ENCODE measurements around the gene GPR132. TPM values are rescaled to one million over a fixed set of nuclear protein-coding genes. Genes with fewer than 3 reads are reported as not detected.

Gene GPR132
- total RNA-seq, 1 experiment from 2014 or later, result 1.4 TPM

DNA sequence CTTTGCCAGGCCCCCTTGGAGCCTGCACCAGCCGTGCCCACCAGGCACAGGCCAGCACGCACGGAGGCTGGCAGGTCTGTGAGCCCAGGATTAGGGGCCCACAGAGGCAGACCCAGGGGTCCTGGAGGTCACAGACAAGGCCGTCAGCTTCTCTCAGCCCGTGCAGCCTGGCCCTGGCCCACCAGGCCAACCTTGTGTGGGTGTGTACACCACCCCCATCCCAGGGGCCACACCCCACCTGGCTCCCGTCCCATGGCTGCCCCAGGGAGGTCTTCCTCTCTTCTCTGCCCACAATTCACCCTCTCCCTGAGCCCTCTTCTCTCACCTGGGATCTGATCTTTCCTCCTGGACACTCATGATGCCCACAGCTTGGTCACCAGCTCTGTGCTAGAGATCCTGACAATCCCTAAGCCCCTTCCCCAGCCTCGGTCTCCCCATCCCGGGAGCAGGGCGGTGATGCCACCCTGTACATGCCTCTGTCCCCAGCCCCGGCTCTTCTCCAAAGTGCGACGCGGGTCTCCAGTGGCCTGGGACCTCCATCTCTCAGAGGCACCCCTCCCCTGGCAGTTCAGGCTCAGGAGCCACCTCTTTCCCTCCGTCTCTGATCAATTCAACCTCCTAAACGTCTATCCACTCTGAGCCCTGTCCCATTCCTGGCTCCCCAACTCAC lies 31.1 kb upstream of the GPR132 start:
- CTCF ChIA-PET, result no interaction called here
- Mint-ChIP-seq H3K36me3 (ENCODE audit: insufficient read depth, unreplicated experiment) (peaks cover 30% of the 10 kb centered on the region), H3K9me3 (ENCODE audit: low read depth, unreplicated experiment) (peaks cover 3% of the 10 kb centered on the region), H3K4me1 (ENCODE audit: low read depth, unreplicated experiment) (peaks cover 13% of the 10 kb centered on the region), H3K27ac (ENCODE audit: unreplicated experiment) (no peak overlapping the region), H3K27me3 (ENCODE audit: unreplicated experiment) (peaks cover 25% of the 10 kb centered on the region), H3K4me3 (ENCODE audit: low read depth, unreplicated experiment) (no peak overlapping the region)
- no peak for DNase-seq
- TF ChIP-seq, protein P1, sequence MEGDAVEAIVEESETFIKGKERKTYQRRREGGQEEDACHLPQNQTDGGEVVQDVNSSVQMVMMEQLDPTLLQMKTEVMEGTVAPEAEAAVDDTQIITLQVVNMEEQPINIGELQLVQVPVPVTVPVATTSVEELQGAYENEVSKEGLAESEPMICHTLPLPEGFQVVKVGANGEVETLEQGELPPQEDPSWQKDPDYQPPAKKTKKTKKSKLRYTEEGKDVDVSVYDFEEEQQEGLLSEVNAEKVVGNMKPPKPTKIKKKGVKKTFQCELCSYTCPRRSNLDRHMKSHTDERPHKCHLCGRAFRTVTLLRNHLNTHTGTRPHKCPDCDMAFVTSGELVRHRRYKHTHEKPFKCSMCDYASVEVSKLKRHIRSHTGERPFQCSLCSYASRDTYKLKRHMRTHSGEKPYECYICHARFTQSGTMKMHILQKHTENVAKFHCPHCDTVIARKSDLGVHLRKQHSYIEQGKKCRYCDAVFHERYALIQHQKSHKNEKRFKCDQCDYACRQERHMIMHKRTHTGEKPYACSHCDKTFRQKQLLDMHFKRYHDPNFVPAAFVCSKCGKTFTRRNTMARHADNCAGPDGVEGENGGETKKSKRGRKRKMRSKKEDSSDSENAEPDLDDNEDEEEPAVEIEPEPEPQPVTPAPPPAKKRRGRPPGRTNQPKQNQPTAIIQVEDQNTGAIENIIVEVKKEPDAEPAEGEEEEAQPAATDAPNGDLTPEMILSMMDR (IDR thresholded peaks at IDR 0.05; ENCODE audit: unreplicated experiment), result no peak
- BruUV-seq (replicated peaks), result no TSS peak
- intact Hi-C loops (cut with micrococcal nuclease; ENCODE audit: unreplicated experiment), result loop anchor here (10.0 kb wide), 1 partner anchor 258 kb away; no protein-coding TSS in a partner anchor

DNA sequence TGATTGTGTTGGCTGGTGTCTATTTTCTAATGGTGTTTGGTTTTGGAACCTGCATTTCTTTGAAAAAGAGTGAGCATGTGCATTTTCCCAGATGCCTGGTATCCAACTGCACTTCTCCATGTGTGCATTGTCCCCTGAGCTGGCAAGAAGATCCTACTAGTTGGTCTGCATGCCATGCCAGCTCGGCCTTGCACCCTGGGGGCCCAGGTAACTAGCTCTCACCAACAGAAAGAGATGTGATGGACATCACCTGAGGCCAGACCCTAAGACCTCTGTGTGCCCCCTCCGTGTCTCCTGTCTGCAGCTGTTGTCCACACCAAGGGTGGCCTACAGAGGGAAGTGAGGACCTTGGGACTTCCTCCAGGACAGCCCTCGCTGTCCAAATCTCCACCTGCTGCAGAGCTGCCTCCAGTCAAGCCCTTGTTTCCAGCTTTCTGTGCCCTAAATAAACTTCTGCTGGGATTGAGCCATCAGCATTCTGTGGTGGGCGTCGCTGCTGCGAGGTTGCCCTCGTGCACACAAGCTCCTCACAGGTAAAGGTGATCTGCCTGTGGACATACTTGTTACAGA lies 30.1 kb upstream of the GPR132 start:
- Mint-ChIP-seq H3K4me1 (ENCODE audit: low read depth, unreplicated experiment) (peaks cover 18% of the 10 kb centered on the region), H3K27ac (ENCODE audit: unreplicated experiment) (no peak overlapping the region), H3K27me3 (ENCODE audit: unreplicated experiment) (peaks cover 25% of the 10 kb centered on the region), H3K36me3 (ENCODE audit: insufficient read depth, unreplicated experiment) (peaks cover 35% of the 10 kb centered on the region), H3K4me3 (ENCODE audit: low read depth, unreplicated experiment) (no peak overlapping the region), H3K9me3 (ENCODE audit: low read depth, unreplicated experiment) (peaks cover 3% of the 10 kb centered on the region)
- CTCF ChIA-PET, result no interaction called here
- TF ChIP-seq, protein P1 (IDR thresholded peaks at IDR 0.05; ENCODE audit: unreplicated experiment), result no peak
- DNase-seq, result no peak
- BruUV-seq (replicated peaks), result no TSS peak
- intact Hi-C loops (cut with micrococcal nuclease; ENCODE audit: unreplicated experiment), result loop anchor here (10.0 kb wide), 1 partner anchor 259 kb away; no protein-coding TSS in a partner anchor

DNA sequence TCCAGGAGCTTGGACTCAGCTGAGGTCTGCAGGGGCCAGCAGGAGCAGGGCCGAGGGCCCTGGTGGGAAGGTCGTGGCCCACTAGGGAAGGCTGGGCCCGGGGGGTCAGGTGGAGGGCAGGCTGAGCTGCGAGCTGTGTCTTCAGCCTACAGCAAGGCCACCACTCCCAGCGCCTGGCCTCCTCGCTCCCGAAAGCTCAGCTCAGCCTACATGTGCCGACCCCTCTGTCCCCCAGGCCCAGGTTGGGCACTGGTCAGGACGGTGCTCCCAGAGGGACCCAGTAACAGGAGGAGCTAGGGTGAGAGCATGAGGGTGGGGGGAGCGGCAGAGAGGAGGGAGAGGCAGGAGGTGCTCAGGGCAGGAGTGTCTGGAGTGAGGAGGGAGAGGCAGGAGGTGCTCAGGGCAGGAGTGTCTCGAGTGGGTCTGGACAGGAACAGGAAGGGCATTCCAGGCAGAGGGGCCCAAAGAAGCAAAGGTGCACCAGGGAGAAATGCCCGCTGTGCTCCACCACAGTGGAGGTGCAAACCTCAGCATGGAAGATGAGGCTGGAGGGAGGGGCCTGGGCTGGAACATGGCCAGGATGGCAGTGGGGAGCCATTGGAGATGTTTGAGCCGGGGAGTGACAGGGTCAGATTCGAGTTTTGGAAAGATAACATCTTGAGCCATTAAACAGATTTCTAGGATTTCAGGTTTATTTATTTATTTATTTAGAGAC lies 29.1 kb upstream of the GPR132 start:
- H3K36me3 Mint-ChIP-seq (ENCODE audit: insufficient read depth, unreplicated experiment), result peaks cover 35% of the 10 kb centered on the region
- no peak overlapping the region for H3K27ac Mint-ChIP-seq (ENCODE audit: unreplicated experiment)
- CTCF ChIA-PET, result no interaction called here
- peaks cover 16% of the 10 kb centered on the region for H3K27me3 Mint-ChIP-seq (ENCODE audit: unreplicated experiment)
- DNase-seq, result no peak
- intact Hi-C loops (cut with micrococcal nuclease; ENCODE audit: unreplicated experiment), result loop anchor here (5.0 to 10.0 kb wide), 3 partner anchors 73 to 260 kb away; partner anchors contain the start of gene JAG2
- peak overlapping the region; percentile 77 for H3K4me3 Mint-ChIP-seq (ENCODE audit: low read depth, unreplicated experiment)
- BruUV-seq (replicated peaks), result no TSS peak
- TF ChIP-seq, protein P1 (IDR thresholded peaks at IDR 0.05; ENCODE audit: unreplicated experiment), result no peak
- H3K9me3 Mint-ChIP-seq (ENCODE audit: low read depth, unreplicated experiment), result no peaks in the 10 kb centered on the region
- H3K4me1 Mint-ChIP-seq (ENCODE audit: low read depth, unreplicated experiment), result peaks cover 22% of the 10 kb centered on the region

DNA sequence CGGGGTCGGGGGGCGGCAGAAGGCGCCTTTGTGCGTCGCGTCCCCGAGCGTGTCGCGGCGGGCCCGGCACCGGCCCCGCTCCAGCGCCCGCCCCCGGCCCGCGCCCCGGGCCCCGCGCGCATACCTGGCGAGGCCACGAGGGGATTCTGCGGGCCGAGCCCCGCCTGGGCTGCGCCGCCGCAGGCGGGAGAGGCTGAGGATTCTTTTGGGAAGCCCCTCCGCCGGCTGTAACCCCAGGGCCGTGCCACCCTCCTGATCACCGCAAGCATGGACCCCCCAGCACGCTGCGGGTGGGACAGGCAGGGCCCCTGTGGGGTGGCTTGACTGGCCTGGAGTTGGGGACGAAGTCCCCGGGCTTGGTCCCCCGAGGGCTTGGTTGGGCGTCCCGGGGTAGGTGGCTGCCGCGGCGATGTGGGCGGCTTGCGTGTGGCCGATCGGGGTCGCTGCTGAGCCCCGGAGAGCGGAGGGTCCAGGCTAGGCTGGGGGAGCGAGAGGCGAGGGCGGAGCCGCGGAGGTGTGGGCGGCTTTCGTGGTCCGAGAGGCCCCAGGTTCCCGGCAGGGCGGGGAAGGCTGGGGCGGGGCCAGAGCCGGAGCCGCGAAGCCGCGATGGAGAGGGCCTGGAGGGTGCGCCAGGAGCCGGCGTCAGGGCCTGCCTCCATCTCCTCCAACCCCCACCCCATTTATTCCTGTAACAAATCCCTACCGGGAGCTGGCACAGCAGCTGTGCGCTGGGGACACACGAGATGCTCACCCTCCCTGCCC lies 28.4 kb upstream of the GPR132 start:
- peak; percentile 91 for DNase-seq
- H3K27ac Mint-ChIP-seq (ENCODE audit: unreplicated experiment), result no peak overlapping the region
- CTCF ChIA-PET, result no interaction called here
- peak overlapping the region; percentile 77 for H3K4me3 Mint-ChIP-seq (ENCODE audit: low read depth, unreplicated experiment)
- no TSS peak for BruUV-seq (replicated peaks)
- intact Hi-C loops (cut with micrococcal nuclease; ENCODE audit: unreplicated experiment), result loop anchor here (5.0 to 10.0 kb wide), 3 partner anchors 74 to 261 kb away; partner anchors contain the start of gene JAG2
- peaks cover 37% of the 10 kb centered on the region for H3K36me3 Mint-ChIP-seq (ENCODE audit: insufficient read depth, unreplicated experiment)
- H3K4me1 Mint-ChIP-seq (ENCODE audit: low read depth, unreplicated experiment), result peaks cover 22% of the 10 kb centered on the region
- peaks cover 16% of the 10 kb centered on the region for H3K27me3 Mint-ChIP-seq (ENCODE audit: unreplicated experiment)
- H3K9me3 Mint-ChIP-seq (ENCODE audit: low read depth, unreplicated experiment), result no peaks in the 10 kb centered on the region
- TF ChIP-seq, protein P1 (IDR thresholded peaks at IDR 0.05; ENCODE audit: unreplicated experiment), result peak; percentile 46
